Stimulated activated CD4-positive, alpha-beta T cell treated with anti-CD3 and anti-CD28 coated beads, TNF-alpha, amount 100 ng/mL, for 1 hour (primary cell): ENCODE measurements around the gene MCRS1.
"Not testable (repeated sequence)": the region's sequence is repeated elsewhere in the genome, so short reads cannot be mapped to it uniquely, and the experiment has no call there.

Experiments used
- DNase-seq, 3 donors: peaks; one replicate each; pipeline ENCODE4 v3.0.0-alpha.2; 2020; ENCODE audit warnings: low read depth in 3 of 3, low spot score in 1 of 3

MCRS1 gene

DNA sequence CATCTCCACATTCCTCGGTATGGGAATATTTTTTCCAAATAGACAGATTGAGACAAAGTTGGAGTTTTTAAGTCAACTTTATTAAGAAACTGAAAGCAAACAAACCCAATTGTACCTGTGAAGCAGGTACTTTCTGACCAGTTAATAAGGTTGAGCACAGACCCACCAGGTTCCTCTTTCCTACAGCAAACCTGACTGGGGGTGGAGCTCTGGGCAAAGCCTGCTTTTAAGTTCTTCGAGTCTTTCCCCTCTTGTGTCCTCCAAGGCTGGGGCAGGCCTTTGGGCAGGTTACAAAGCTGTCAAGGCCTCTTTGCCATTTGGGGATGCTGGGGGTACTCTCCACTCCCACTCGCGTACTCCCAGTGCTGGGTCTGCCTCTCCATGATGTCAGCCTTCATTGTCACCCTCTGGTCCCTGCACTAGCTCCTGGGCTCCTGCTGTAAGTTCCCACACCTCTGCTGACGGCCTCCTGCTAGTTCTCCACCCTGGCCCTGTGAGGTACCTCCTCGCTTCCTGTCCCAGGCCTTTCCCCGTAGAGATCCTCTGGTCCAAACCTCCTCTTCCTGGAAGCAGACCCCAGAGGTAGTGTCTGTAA, 25.9 kb downstream of the MCRS1 start:
- no peak for DNase-seq

DNA sequence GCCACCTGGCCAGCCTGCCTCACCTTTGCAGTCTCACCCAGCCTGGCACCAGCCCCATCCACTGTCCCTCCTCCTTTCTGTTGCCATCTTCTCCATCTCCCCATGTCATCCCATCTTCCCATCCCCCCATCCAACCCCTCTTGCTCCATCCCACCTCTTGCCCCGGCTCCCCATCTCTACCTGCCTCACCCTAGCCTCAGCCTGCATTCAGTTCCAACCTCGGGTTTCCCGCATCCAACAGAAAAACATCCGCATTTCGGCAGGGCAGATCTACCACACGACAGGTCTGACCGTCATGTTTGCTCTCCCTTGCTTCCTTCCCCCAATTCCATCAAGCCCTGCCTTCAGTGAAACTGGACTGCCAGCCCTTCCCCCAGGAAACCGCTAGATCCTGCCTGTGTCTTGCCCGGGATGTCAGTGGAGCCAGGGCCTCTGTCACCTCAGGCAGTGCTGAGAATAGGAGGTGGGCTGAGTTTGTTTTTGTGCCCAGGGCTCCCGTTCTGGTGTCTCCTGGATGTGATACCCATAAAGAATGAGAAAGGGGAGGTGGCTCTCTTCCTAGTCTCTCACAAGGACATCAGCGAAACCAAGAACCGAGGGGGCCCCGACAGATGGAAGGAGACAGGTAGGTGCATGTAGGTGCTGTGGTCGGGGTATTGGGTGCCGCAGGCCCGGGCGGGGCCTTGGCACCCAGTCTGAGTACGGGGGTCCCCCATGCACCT, 26.6 kb downstream of the MCRS1 start:
- DNase-seq = no peak

DNA sequence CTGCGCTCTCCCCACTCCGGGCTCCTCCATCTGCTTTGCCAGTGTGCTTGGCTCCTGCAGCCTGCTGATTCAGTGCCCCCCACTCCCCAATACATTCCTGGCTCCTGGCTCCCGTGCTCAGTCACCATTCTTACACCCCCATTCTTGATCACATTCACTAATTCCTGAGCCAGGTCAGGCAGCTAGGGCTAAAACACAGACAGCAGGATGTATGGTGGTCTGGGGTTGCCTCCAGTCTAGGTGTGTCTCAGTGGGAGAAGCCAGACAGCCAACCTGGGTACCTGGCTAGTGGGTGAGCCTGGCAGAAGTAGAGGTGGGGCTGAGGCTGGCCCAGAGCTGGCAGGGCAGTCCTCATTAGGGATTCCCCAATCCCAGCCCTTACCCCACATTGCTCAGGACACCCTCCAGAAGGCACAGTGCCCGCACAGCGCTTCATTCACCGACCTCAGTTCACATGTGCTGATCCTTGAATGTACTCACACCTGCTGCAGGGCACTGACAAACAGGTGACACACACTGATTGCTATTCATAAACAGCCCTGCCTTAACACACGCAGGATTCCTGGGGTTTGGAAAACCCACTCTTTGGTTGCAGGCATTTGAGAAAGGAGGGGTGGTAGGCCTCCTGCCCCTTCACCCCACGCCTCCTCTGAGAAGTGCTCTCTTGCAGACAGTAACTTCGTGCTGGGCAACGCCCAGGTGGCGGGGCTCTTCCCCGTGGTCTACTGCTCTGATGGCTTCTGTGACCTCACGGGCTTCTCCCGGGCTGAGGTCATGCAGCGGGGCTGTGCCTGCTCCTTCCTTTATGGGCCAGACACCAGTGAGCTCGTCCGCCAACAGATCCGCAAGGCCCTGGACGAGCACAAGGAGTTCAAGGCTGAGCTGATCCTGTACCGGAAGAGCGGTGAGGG, 27.5 kb downstream of the MCRS1 start:
- no peak for DNase-seq

DNA sequence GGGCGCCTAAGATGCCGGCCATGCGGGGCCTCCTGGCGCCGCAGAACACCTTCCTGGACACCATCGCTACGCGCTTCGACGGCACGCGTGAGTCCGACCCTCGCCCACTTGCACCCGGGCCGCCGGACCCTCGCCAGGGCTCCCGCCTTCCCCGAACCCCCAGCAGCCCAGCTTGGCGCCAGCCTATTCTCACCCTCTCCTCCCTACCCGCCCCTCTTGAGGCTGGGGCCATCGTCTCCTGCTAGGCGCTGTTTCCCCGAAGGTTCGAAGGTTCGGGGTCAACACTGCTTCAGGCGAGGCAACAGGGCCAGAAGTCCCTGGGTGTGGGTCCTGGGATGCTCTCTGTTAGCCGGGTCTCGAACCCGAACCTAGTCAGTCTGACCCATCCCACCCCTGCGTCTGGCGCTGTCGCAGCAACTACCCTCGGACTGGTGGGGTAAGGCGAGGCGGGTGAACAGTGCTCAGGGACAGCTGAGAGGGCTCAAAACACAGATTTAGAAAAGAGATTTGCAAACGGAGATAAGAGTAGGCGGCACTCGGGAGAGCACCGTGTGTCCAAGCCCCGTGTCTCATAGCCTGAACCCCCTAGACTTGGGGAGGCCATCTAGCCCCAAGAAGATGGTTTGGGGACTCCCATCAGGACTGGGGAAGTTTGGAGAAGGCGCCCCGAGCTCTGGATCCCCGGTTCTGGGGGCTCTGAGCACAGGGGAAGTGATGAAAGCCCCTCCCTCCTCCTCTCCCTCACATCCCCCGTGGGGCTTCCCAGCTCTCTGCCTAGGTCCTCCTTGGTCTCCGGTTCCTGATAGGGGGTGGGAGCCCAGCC, 28.3 kb downstream of the MCRS1 start:
- no peak for DNase-seq

DNA sequence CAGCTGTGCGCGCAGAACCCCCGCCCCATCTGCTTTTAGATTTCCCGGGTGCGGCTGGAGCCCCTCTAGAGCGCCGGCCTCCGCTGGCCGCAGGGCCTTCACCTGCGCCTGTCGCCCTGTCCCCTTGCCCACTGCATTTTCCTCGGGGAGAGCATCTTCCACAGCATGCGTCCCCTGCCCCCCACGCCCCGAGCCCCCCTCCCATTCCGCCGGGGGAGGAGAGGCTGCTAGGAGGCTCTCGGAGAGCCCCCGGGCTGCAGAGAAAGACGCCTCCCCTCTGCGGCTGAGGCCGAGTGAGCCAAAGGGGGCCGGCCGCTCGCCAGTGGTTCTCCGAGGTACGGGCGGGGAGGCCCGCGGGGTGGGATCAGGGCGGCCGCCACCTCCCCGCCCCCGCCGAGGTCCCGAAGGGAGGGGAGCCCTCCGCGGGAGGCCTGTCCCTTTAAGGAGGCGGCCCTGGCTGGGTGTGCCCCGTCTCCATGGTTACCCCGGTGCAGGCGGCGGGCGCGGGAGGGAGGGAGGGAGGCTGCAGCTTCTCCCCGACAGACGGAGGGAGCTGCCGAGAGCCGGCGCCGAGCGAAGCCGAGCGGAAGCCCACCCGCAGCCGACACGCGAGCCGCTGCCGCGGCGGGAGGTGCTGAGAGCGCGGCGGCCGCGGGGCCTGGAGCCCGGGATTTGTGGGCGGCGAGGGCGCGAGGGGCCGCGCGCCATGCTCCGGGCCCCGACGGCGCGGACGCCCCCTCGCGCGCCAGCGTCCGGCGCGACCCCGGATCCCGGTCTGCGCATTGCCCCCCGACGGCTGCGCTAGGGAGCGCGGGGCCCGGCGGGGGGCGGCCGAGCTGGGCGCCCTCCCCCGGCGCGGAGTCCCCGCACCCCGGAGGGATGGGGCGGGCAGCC, 29.2 kb downstream of the MCRS1 start, which contains the start of gene KCNH3:
KCNH3 (plus strand) TSS at position 521 of the 894 bp plus-strand sequence. CDS start 387 bp downstream, outside the sequence.
- peak; percentile 60 to 80 (median 80) for DNase-seq

DNA sequence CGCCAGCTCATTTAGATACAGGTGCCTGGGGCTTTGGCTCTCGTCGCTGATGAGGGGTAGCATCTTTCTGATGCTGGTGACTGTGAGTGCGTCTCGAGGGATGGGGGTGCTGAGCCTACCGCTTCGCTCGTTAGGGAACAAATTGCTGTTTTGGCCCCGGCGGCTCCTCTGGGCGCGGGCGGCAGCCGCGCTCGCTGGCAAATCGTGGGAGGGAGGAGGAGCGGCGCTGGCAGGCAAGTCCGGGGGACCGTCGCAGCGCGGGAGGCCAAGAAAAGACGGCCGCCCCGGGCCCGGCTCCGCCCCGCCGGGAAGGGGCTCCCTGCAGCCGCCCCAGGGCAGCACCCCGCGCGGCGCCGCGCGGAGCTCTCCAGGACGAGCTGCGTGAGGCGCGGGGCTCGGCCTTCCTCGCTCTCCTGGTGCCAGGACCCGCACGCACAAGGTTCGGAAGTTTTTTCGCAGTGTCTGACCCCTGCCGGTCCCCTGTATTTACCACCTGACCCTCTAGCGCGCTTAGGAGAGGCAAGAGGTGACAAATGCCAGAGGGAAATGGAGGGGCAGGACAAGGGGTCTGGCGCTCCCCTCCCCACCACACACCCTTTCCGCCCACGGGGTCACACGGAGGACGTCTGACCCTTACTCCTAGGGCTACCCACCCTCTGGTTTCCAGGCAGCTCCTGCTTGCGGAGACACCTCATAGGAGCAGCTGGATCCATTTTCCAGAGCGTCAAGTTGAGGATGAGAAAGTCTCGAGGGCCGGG, 30.0 kb downstream of the MCRS1 start:
- DNase-seq = no peak

DNA sequence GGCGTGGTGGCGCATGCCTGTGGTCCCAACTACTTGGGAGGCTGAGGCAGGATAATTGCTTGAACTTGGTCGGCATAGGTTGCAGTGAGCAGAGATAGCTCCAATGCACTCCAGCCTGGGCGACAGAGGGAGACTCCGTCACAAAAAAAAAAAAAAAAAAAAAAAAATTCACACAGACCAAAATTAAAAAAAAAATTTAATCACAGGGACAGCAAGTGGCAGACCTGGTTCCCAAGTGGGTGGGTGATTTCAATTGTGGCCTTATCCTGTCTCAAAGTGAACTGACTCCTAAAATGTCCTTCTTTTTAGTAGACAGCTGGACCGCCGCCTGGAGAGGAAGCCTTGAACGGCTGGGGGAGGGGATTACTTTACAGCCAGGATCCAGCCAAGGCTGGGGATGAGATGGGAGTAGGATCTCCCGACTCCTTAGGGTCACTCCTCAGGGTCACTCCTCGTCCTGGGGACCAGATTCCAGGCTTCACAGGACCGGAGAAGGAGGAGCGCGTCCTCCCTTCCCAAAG, 30.7 kb downstream of the MCRS1 start:
- DNase-seq = no peak

DNA sequence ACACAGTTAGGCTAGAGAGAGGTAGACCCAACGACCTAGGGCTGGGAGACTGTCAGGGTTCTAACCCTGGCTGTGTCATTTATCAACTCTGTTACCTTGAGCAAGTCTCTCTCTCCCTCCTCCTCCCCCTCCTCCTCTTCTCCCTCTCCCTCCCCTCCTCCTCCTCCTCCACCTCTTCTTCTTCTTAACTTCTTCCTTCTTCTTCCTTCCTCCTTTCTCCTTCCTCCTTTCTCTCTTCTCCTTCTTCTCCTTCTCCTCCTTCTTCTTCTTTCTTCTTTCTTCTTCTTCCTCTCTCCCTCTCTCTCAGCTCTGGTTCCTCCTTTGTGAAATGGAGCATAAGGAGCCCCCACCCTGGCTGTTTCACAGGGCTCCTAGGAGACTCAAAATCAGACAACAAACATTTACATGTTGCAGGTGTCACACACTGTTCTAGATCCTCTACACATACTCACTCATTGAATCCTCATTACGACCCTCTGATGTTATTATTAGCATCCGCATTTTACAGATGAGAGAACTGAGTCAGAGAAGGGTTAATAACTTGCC, 31.3 kb downstream of the MCRS1 start:
- no peak for DNase-seq

DNA sequence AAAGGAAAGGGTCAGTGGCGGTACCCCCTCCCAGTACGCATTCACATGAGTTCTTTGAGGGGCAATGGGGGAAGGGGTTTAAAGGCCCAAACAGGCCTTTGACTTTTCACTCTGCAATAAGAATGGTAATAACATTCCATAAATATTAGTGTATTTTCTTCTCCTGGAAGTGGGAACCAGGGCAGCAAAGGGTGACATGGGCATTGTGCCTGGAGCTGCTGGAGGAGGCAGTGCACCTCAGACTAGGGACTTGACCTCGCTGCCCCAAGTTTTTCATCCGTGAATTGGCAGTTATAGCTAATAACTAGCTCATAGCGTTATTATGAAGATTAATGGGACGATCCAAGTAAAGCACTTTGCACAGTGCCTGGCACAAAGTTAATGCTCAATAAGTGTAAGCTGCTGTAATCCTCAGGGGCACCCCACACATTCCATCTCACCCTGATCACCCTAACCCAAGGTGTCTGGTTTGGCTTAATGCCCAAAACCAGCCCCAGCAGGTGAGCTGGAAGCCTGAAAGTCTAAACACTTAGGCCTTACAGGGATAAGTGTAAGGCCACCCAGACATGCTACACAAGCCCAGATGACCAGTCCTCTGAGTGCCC, 31.9 kb downstream of the MCRS1 start:
- DNase-seq = no peak

DNA sequence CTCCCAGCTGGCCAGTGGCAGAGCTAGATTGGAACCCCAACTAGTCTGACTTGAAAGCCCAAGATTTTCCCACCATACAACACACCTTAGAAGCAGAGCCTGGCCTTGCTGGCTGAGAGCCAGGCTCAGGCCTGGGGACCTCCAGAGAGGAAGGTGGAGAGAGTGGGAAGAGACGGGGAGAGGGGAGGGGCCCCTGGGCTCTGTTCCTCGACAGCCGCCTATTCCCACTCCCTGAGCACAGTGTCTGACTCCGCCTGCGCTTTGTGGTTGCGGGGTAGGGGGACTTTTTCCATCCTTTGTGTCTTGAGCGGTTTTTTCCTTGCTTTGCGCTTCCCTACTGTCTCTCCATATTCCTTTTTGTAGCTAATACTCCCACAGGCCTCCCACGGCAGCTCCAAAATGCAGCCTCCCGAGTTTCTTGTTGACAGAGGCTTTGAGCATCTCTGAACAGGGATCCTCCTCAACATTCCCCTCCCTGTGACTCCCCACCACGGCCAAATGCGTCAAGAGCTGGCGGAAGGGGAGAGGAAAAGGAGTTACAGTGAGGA, 33.1 kb downstream of the MCRS1 start:
- DNase-seq = no peak

DNA sequence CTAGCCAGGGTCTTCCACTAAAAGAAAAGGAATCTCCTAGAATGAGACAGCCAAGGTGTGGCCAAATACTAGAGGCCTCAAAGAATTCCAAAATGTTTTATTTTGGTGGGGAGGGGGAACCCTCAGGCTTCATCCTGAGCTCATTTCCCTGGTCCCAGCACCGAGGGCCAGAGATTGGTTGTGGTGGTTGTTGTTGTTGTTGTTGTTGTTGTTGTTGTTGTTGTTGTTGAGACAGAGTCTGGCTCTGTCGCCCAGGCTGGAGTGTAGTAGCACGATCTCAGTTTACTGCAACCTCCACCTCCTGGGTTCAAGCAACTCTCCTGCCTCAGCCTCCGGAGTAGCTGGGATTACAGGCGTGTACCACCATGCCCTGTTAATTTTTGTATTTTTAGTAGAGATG, 33.8 kb downstream of the MCRS1 start:
- DNase-seq = not testable (repeated sequence)

DNA sequence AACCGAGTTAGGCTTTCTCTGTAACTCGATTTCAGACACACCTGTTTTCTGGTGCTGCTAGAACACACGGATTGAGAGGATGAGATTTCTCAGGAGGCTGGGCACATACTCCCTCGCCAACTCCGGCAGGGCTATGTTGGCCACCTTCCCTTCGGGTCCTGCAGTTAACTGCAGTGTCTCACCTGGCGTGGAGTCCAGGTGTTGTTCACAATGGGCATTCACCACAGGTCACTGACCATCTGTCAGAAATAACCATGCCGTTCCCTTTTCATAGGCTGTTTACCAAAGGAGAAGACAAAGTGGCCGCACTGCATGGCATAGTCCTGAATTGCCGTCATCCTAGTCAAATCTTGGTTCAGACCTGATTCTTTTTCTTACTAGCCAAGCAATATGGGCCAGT, 34.6 kb downstream of the MCRS1 start:
- DNase-seq = no peak

DNA sequence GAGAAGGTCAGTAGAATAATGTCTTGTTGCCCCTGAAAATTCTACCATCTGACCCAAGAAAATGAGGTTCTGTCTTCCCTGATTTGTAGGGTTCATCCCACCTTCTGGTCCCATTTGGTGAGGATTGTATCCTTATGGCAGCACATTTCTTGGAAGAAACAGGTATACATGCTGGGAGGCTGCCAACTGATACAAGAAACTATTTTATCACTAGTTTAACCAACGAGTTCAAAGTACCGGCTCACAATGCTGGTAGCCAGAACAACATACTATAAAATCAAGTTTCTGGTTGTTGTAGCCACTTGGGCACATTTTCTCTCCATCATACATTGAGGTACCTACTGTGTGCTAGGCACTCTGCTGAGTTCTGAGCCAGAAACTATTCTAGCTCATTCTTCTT, 36.2 kb downstream of the MCRS1 start:
- no peak for DNase-seq

DNA sequence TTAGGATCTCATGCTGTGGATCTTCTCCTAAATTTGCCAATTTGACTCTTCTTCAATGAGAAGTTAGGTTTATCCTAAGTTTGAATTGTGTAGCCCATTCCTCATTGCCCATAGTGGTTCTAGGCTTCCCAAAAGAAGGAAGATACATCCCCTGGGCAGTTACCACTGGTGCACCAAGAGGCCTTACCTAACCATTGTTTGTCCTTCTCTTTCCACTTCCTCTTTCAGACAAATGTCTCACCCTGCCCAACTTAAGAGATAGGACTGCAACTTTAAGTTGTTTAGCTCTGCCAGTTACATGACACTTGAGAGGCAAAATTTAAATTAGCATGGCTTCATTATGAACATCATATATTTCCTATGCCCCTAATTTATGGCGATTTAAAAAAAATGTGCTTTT, 38.5 kb downstream of the MCRS1 start:
- DNase-seq = no peak

DNA sequence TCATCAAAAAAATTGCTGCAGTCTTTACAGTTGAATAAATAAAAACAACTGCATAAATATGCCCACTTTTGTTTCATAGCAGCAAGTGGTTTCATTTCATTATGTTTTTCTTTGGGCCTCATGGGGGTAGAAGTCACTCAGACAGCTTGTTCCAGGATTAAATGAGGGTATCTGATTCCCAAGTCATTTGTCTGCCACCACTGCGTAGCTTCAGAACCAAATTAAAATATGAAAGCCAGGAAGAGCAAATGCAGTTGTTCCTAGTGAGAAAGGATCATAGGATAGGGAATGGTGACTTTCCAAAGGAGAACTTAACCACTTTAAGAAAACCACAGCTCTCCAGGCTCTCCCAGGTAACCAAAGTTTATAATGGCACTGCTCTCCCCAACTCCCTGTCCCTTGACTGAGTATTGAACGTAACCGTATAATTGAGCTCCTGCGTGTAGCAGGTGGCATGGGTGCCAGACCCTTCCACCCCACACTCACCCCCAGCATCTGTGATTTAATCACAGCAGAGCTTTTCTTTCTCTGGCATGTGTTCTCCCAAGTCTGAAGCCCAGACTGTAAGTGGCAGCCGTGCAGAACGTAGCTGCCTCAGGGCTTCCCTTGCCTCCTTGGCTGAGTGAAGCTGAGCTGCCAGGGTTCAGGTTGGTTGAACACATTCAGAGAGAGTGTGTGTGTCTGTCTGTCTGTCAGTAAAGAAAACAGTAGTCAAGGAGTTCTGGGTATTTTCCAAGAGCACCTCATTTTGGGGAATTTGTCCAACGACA, 40.4 kb downstream of the MCRS1 start:
- no peak for DNase-seq

DNA sequence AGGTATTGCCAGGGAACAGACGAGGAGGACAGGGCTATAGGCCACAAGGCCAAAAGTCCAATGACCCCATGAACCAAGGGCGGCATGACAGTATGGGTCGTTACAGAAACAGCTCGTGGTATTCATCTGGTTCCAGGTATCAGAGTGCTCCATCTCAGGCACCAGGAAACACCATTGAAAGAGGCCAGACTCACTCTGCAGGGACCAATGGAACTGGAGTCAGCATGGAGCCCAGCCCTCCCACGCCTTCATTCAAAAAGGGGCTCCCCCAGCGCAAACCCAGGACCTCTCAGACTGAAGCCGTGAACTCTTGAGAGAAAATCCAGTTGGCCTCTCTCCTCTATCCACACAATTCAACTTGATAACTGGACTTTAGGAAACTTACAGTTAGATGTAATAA, 42.0 kb downstream of the MCRS1 start:
- DNase-seq = no peak

DNA sequence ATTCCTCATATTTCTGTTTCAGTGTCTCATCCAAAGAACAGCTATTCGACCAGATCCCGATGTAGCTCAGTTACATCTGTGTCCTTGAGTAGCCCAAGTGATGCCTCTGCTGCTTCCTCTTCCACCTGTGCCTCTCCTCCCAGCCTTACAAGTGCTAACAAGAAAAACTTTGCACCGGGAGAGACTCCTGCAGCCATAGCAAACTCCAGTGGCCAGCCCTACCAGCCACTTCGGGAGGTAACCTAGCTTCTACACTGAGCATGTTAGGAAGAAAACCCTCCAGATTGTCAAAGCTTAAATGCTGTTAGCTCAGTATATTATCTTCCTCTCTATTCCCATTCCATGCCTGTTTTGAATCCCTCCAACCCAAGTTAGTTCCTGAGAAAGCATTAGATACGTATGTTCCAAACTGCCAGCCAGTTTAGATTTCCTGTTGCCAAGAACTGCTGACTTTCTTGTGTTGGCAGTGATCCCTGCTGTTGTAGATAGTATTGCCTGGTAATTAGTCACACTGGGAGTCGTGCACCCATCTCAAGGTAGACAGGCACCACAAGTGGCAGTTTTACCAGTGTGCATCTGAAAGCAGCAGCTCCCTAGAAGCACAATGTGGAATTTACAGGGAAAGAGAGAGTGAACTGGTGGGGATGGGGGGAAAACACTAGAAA, 43.1 kb downstream of the MCRS1 start:
- no peak for DNase-seq
